ENCODE measurements around the gene MC5R. TPM values are rescaled to one million over a fixed set of nuclear protein-coding genes. Genes with fewer than 3 reads are reported as not detected.

MC5R gene
- total RNA-seq, 1 experiment from 2014 or later: not detected

DNA sequence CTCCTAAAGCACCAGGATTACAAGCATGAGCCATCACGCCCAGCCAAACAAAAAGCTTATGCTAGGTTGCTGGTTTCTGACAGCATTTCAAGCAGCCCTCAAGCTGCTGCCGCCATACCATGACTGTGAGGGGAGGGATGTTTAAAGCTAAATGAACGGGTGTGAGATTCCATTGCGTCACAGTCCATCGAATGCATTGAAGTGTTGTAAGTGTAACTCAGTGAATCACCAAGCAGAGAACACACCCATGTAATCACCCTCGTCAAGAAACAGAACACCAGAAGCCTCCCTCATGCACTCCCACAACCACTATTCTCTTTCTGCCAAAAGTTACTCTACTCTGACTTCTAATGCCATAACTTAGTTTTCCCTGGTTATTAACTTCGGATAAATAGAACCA lies 32.8 kb upstream of the MC5R start:
- Mint-ChIP-seq H3K9me3 (peaks cover 0 to 2% of the 10 kb centered on the region in 2 experiments; a peak in 2 of 5 replicates), H3K27ac (no peak overlapping the region), H3K4me1 (peaks cover 9 to 10% of the 10 kb centered on the region in 2 experiments), H3K27me3 (ENCODE audit: low read depth) (peaks cover 3% of the 10 kb centered on the region), H3K36me3 (ENCODE audit: insufficient read depth in 1 of 3, low read depth in 3 of 3) (no peaks in the 10 kb centered on the region; a peak in 1 of 7 replicates), H3K4me3 (no peak overlapping the region)
- Histone ChIP-seq H3K79me2 (ENCODE audit: insufficient read depth, low read length) (no peaks in the 10 kb centered on the region), H3K23ac (ENCODE audit: insufficient read length, low read depth, low read length) (no peak overlapping the region), H3K79me1 (ENCODE audit: insufficient read depth, low read depth, low read length, poor library complexity, severe bottlenecking) (no peaks in the 10 kb centered on the region), H2AK5ac (ENCODE audit: insufficient read length, low read length) (no peak overlapping the region), H3K56ac (ENCODE audit: insufficient read length, low read depth, low read length) (no peak overlapping the region), H3K4me1 (ENCODE audit: insufficient read depth, low read length) (no peaks in the 10 kb centered on the region; the same call in 1 of the 2 replicates), H4K5ac (ENCODE audit: insufficient read length, low read depth, low read length) (no peak overlapping the region), H2BK120ac (ENCODE audit: low read depth, low read length, poor library complexity, severe bottlenecking) (no peak overlapping the region), H3K23me2 (ENCODE audit: insufficient read length, low read depth, low read length, poor library complexity, severe bottlenecking) (no peaks in the 10 kb centered on the region), H4K8ac (replicated peaks; ENCODE audit: insufficient read length, low read depth, low read length) (no peak overlapping the region), H3K14ac (ENCODE audit: insufficient read depth, low read length) (no peak overlapping the region), H3K27me3 (ENCODE audit: insufficient read depth, low read length) (no peaks in the 10 kb centered on the region), H4K20me1 (ENCODE audit: control insufficient read depth, insufficient read depth, insufficient read length) (no peaks in the 10 kb centered on the region), H3K9me3 (ENCODE audit: control insufficient read depth, low read depth, low read length) (no peaks in the 10 kb centered on the region), H3K18ac (ENCODE audit: insufficient read length, low read depth, low read length) (no peak overlapping the region), H4K91ac (ENCODE audit: insufficient read length, low read depth, low read length) (no peak overlapping the region), H3K9ac (ENCODE audit: extremely low read depth, insufficient read length, low read length) (no peak overlapping the region), H3K4me2 (ENCODE audit: insufficient read depth, insufficient read length, low read length) (no peak overlapping the region), H2BK15ac (ENCODE audit: low read depth, low read length) (no peak overlapping the region), H2BK20ac (ENCODE audit: low read depth, low read length, poor library complexity, severe bottlenecking) (no peak overlapping the region), H3T11ph (ENCODE audit: low read length) (no peak overlapping the region), H2AFZ (ENCODE audit: low read length) (no peak overlapping the region), H3K4ac (ENCODE audit: low read depth, low read length) (no peak overlapping the region), H2BK12ac (ENCODE audit: insufficient read length, low read depth, low read length) (no peak overlapping the region), H3K27ac (ENCODE audit: insufficient read length, low read depth, low read length) (no peak overlapping the region), H2BK5ac (ENCODE audit: insufficient read length, low read length) (no peak overlapping the region)
- DNase-seq: no peak
- no CpG with 5 or more reads among the region's 7 CpGs for WGBS (ENCODE audit: extremely low coverage, insufficient read length, low lambda C conversion rate)
- TF ChIP-seq, protein P1, sequence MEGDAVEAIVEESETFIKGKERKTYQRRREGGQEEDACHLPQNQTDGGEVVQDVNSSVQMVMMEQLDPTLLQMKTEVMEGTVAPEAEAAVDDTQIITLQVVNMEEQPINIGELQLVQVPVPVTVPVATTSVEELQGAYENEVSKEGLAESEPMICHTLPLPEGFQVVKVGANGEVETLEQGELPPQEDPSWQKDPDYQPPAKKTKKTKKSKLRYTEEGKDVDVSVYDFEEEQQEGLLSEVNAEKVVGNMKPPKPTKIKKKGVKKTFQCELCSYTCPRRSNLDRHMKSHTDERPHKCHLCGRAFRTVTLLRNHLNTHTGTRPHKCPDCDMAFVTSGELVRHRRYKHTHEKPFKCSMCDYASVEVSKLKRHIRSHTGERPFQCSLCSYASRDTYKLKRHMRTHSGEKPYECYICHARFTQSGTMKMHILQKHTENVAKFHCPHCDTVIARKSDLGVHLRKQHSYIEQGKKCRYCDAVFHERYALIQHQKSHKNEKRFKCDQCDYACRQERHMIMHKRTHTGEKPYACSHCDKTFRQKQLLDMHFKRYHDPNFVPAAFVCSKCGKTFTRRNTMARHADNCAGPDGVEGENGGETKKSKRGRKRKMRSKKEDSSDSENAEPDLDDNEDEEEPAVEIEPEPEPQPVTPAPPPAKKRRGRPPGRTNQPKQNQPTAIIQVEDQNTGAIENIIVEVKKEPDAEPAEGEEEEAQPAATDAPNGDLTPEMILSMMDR (conservative IDR thresholded peaks at IDR 0.05): no peak

Measured in H9 (cell line).